Stromal cell of bone marrow (primary cell): ENCODE measurements around the gene TMEM154.
"Not testable (repeated sequence)": the region's sequence is repeated elsewhere in the genome, so short reads cannot be mapped to it uniquely, and the experiment has no call there.

Experiments used
- DNase-seq: peaks from one replicate; pipeline ENCODE4 v3.0.0-alpha.2; 2012; ENCODE audit warnings: low read depth

Gene TMEM154

GRCh38 chr4:152667781-152668180 lies 12.0 kb downstream of the TMEM154 start:
- DNase-seq: no peak

DNA sequence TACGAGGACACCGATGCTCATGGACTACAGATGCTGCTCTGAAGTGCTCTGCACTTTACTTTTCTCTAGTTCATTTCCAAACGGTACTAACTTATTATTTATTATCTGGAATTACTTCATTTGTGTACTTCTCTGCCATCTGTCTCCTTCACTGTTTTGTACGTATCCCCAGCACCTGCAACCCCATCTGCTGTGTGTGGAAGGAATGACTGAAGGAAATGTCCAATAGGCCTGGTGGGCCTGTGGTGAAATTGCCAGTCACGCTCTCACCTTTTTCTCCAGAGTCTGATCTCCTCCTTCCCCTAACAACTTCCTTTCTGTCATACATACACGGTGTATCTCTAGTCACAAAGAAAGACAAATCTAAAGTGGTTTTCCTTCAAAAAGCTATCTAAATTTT lies 12.9 kb downstream of the TMEM154 start:
- no peak for DNase-seq

GRCh38 chr4:152665691-152666395 lies 14.0 kb downstream of the TMEM154 start:
- no peak for DNase-seq

- not testable (repeated sequence) for DNase-seq
These were observed 15.8 kb downstream of the TMEM154 start for GRCh38 chr4:152664067-152664378.

GRCh38 chr4:152663203-152664066 lies 16.4 kb downstream of the TMEM154 start:
- DNase-seq: no peak

GRCh38 chr4:152661649-152662048 lies 18.1 kb downstream of the TMEM154 start:
- DNase-seq: no peak

DNA sequence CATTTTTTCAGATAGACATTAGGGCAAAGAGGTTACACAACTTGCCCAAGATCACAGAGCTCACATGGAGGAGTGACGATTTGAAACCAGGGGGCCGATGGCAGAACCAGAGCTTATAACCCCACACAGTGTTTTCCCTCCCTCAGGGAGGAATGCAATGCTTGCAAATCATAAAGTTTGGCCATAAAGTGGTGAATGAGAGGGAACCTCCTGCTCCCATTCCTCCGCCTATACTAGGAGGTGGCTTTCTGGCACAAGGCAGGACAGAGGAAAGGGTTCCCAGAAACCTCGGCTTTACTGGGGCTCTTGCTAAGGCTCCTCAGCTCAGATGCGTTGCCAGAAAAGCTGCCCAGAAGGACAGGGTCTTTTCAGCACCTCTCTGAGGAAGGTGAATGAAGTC lies 19.3 kb downstream of the TMEM154 start:
- DNase-seq: no peak

GRCh38 chr4:152659806-152660205 lies 20.0 kb downstream of the TMEM154 start:
- DNase-seq: no peak

DNA sequence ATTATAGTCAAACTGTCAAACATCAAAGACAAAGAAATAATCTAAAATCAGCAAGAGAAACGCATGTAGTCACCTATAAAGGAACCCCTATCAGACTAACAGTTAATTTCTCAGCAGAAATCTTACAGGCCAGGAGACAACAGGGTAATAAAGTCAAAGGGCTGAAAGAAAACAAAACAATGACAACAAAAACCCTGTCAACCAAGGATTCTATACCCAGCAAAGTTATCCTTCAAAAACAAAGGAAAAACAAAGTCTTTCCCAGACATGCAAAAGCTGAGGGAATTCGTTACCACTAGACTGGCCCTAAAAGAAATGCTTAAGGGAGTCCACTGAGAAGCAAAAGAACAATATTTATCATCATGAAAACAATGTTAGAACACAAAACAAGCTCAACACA lies 22.1 kb downstream of the TMEM154 start:
- no peak for DNase-seq

DNA sequence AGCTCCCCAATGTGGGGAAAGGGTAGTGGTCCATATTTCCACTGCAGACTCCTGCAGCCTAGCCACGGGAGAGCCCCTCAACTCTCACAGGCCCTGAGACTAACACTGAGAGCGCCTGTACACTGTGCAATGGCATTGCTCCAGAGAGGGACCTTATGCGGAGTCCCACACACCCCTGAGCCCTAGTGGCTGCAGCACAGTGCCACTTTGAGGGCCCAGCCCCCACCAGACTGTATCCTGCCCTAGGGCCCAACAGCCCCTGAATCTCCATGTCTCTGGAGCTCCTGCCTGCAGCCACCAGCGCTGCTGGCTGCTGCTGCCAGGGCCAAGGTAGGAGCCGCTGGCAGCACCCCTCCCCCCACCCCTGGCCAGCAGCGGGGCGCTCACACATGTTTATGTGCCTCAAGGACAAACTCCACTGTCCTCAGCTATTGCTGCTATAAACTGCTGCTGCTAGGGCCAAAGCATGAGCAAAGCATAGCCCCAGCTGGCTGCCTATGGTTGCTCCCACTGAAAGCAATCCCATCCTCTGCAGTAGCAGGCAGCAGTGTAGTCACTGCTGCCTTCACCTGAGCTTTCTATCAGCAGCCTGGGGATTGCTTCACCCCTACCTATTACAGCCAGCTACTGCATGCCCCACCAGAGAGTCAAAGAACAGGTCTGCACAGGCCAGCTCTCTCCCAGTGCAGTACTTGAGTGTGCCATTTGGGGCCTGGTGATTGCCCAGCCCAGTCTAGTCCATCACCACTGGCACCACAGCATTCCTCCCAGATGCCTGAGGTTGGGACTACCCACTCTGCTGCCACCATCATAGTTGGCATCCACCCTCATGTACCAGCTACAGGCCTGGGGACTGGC lies 24.3 kb downstream of the TMEM154 start:
- DNase-seq: no peak

- no peak for DNase-seq
These were observed 27.7 kb downstream of the TMEM154 start for GRCh38 chr4:152652102-152652501.

DNA sequence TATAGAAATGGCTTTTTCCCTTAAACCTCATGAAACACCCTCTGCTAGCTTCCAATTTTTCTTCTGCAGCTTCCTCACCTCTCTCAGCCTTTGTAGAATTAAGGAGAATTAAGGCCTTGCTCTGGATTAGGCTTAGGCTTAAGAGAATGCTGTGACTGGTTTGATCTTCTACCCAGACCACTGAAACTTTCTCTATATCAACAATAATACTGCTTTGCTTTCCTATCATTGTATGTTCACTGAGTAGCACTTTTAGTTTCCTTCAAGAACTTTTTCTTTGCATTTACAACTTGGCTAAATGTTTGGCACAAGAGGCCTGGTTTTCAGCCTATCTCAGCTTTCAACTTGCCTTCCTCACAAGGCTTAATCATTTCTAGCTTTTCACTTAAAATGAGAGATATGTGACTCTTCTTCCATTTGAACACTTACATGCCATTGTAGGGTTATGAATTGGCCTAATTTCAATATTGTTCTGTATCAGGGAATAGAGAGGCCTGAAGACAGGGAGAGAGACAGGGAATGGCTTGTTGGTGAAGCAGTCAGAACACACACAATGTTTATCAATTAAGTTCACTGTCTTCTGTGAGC lies 28.2 kb downstream of the TMEM154 start:
- DNase-seq: no peak

DNA sequence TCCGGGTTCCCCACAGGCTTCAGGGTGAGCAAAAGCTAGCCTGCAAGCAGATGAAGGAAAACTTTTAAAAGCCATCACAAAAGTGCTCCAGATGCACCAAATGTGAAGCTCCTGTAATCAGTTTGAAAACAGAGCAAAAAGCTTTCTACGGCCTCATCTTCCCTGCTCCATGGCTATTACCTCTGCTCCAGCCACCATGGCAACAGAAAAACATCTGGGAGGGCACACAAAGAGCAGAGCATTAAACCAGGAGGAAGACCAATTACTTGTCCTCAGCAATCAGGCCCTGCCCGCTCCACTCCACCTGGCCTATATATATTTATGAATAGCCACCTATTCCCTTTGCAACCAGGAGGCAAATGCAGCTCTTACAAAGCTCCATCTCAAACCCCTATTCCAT lies 33.6 kb downstream of the TMEM154 start:
- DNase-seq: no peak

DNA sequence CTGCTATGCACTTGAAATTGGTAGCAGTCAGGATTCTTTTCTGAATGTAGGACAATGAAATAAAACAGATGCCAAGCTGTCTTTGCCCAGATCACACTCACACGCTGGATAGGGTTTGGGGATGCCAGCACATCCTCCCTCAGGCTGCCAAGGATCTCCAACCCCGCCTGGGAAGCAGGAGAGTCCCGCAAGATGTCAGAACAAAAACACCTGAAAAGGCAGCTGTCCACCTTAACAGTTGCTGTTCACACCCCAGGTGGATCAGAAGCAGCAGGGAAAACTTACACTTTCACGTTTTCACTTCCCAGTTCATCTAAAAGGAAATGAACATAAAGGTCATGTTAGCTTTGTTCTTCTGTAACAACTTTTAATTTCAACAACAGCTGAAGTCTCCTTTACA lies 35.7 kb downstream of the TMEM154 start:
- DNase-seq: no peak

GRCh38 chr4:152643153-152644035 lies 36.4 kb downstream of the TMEM154 start:
- no peak for DNase-seq

- no peak for DNase-seq
These were observed 39.5 kb downstream of the TMEM154 start for GRCh38 chr4:152640058-152640921.

GRCh38 chr4:152635851-152636250 lies 43.9 kb downstream of the TMEM154 start:
- no peak for DNase-seq

GRCh38 chr4:152634110-152634760 lies 45.6 kb downstream of the TMEM154 start:
- no peak for DNase-seq

DNA sequence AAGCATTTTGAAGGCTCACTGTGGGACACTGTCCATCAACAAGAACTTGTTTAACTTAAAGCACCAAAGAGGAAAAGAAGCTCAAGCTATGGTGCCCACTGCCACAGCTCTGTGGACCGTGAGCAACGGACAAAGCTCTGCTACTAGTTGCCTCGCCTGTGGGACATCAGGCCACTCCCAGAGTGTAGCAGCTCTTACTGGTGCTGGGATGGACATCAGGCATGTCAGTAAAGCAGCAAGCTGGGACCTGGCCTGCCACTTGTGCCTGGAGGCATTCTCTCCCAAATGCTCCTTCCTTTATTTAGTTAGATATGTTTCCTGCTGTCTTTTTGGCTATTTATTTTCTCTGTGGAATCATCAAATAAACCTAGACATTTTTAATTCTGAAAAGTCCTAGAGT lies 46.7 kb downstream of the TMEM154 start:
- DNase-seq: no peak

- no peak for DNase-seq
These were observed 49.5 kb downstream of the TMEM154 start for GRCh38 chr4:152630324-152630723.
